GM18507 (cell line): ENCODE results near the gene THRAP3.
"Not testable (repeated sequence)": the region's sequence is repeated elsewhere in the genome, so short reads cannot be mapped to it uniquely, and the experiment has no call there.

Experiments used
- DNase-seq: peaks from one replicate; pipeline ENCODE4 v3.0.0; 2011; ENCODE audit warnings: low read depth; ENCODE audit not compliant: insufficient read length; ENCODE audit errors: extremely low spot score
- FAIRE-seq: peaks from 2 replicates; lab custom pipeline; 2011; peaks lifted over from hg19 to GRCh38; lab: Jason Lieb, UNC

Gene THRAP3

DNA sequence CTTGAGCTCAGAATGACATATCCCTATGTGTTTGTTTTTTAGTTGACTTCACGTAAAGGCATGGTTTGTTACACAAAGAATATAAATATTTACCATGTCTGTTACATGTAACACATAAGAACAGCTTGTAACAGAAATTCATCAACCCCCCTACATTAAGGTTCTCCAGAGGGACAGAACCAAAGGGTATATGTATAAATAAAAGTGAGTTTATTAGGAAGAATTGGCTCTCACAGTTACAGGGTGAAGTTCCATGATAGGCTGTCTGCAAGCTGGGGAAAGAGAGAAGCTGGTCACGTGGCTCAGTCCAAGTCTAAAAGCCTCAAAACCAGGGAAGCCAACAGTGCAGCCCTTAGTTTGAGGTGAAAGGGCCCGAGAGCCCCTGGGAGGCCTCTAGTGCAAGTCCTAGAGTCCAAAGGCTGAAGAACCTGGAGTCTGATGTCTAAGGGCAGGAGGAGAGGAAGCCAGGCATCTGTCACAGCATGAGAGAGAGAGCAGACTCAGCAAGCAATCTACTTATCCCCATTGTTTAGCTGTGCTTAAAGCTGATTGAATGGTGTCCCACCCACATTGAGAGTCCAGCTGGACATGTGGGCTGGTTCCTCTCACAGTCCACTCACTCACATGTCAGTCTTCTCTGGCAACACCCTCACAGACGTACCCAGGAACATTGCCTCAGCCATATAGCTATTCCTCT lies 15.8 kb downstream of the THRAP3 start:
- FAIRE-seq (no peak), DNase-seq (no peak)

DNA sequence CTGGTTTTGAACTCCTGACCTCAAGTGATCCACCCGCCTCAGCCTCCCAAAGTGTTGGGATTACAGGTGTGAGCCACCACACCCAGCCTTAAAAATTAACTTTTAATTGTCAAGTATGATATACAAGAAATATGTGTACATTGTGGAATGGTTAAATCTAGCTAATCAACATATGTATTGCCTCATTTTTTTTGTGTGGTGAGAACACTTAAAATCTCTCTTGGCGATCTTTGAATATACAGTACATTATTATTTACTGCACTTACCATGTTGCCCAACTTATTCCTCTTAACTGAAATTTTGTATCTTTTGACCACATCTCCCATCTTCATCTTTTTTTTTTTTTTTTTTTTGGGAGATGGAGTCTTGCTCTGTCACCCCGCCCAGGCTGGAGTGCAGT lies 23.3 kb downstream of the THRAP3 start:
- FAIRE-seq, result no peak
- no peak for DNase-seq

DNA sequence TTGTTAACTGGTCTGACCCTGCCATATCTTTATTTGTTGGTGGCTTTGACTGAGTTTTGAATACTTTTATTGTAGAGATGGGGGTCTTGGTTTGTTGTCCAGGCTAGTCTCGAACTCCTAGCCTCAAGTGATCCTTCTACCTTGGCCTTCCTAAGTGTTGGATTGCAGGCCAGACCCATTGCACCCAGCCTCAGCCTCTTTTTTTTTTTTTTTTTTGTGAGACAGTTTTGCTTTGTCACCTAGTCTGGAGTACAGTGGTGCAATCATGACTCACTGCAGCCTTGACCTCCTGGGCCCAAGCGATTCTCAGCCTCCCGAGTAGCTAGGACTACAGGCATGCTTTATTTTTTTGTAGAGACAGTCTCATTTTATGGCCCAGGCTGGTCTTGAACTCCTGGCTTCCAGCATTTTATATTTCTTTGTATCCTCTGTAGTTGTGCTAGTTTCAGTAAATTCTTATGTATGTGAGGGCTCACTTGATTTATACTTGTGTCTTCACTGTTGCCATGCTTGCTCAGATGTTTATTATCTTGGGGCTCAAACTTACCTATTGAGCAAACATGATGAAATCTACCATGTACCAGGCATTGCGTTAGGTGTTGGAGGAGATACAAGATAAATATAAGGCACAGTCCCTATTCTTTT lies 24.1 kb downstream of the THRAP3 start:
- FAIRE-seq (no peak), DNase-seq (no peak)

DNA sequence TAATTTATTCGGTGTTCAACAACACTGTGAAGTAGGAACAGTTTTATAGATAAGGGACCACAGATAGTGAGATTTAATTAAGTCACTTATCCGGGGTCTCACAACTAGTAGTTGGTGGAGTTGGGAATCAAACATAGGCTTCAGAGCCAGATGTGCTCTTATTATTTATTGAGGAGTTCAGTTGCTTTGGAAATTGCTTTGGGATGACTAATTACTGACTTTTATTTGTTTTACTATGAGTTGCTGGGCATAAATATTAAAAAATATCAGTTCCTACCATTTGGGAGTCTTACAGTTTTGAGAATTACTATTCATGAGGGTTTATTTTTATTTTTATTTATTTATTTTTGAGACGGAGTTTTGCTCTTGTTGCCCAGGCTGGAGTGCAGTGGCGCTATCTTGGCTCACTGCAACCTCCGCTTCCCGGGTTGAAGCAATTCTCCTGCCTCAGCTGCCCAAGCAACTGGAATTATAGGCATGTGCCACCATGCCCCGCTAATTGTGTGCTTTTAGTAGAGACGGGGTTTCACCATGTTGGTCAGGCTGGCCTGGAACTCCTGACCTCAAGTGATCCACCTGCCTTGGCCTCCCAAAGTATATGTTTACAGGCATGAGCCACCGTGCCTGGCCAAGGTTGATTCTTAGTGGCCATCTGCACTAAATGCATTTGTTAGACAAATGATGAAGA lies 27.7 kb downstream of the THRAP3 start:
- DNase-seq (no peak), FAIRE-seq (no peak)

DNA sequence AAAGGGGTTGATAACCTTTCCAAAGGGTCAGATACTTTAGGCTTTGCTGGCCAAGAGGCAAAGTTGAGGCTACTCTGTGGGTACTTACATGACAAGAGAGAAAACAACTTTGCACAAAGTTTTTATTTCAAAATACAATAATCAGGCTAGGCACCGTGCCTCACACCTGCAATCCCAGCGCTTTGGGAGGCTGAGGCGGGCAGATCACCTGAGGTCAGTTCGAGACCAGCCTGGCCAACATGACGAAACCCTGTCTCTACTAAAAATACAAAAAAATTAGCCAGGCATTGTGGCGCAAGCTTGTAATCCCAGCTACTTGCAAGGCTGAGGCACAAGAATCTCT lies 28.2 kb downstream of the THRAP3 start:
- not testable (repeated sequence) for DNase-seq, FAIRE-seq

DNA sequence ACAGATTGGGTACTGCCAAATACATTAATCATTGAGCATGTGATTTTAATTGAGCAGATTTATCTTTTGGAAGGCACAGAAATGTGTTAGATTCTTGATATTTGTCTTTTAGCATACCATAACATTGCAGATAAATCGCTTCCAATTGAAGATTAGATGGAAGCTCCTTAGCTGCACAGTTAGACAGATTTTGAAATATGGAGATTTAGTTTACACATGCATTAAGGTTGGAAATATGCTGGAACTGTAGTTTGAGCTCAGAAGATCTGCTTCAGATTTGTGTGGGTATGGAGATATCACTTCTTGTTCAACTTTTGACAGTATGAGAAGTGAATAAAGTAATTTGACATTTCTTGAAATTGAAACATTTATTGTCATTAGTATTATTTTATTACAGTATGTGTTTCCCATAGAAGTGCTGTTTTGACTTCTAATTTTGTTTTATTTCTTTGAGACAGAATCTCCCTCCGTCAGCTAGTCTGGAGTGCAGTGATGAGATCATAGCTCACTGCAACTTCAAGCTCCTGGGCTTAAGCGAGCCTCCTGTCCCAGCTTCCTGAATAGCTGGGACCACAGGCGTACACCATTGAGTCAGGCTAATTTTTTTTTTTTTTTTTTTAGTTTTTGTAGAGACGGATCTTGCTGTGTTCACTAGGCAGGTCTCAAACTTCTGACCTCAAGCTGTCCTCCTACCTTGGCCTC lies 29.1 kb downstream of the THRAP3 start:
- FAIRE-seq, result no peak

DNA sequence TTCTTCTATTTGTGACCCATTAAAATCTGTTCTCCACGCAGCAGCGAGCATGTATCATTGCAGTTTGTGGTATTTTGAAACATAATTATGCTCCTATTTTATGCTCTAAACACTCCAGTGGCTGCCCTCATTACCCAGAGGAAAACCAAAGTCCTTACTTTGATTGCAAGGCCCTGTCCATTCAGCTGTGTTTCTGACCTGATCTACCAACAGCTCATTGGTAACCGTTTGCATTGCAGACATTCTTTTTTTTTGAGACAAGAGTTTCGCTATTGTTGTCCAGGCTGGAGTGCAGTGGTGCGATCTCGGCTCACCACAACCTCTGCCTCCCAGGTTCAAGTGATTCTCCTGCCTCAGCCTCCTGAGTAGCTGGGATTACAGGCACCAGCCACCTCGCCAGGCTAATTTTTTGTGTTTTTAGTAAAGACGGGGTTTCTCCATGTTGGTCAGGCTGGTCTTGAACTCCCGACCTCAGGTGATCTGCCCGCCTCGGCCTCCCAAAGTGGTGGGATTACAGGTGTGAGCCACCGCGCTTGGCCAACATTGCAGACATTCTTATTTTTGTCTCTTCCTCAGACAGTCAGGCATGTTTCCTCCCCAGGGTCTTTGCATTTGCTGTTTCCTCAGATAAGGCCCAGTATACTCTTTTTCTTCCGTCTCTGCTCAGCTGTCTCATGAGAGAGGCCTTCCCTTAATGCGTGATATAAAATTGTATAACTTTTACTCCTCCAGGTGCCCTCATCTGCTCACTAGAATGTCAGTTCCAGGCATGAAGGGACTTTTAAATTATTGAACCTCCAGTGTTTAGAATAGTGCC lies 32.5 kb downstream of the THRAP3 start:
- no peak for DNase-seq
- FAIRE-seq, result no peak

More for the DNA sequence above, 29.1 kb downstream of the THRAP3 start:
- DNase-seq, result no peak

DNA sequence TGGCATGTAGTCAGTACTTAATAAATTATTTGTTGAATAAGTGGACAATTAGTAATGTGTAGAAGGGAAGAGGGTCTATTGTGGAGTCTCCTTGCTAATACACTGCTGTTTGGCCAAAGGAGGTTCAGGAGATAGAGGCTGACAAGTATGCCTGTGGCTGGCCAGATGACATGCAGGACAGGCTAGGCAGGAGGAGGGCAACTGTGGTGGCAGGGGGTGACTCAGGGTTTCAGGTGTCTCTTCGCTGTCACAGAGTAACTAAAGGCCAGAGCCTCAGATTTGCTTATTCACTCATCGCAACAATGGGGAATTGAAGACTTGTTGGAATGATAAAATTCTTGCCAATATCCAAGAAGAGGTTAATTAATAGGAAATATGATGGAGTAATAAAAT lies 33.1 kb downstream of the THRAP3 start:
- no peak for FAIRE-seq
- no peak for DNase-seq

DNA sequence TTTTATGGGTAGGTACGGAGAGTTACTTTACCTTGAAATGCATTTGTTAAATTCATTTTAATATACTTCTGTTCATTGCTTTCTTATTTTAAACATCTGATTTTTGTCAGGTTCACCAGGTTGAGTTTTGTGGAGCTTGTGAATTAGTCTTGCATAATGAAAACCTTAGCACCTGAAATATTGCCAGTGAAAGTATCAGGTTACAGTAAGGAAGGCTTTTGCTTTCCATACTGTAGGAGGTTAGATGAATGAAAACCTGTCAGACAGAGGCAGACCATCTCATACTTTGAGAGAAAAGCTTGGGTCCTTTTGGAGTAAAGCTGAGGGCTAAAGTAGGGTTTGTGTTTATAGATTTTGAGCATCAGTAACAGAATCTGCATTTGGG lies 34.7 kb downstream of the THRAP3 start:
- no peak for FAIRE-seq
- DNase-seq, result no peak

DNA sequence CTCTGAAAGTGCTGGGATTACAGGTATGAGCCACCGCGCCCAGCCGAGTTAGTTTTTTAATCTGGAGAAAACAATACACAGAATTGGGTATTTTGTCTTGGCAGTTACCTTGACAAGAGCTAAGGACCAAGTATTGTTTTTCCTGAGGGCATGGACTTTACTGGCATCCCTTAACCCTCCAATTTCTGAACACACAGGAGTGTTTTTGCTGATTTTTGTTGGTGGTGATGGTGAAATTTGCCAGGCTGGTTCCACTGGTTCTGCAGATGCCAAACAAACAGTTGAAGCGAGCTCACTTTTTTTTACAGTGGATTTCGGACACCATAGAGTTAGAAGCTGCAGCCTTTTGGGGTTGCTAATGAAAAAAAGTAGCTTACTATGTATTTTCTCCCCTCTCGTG lies 44.7 kb downstream of the THRAP3 start:
- FAIRE-seq, result no peak

DNA sequence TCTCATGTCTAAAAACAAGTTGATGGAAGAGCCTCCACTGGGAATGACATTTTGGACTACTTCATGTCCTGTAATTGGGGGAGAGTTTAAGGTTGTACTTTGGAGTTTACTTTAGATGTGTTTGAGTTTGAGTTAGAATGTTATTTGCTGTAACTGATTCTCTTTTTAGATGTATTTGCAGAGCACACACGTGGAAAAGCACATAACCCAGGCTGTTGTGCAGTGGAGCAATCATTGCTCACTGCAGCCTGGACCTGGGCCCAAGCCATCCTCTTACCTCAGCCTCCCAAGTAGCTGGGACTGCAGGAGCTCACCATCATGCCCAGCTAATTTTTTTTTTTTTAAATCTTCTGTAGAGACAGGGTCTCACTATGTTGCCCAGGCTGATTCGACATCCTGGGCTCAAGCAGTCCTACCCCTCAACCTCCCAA lies 45.2 kb downstream of the THRAP3 start:
- no peak for DNase-seq
- no peak for FAIRE-seq

More for the DNA sequence above, 44.7 kb downstream of the THRAP3 start:
- no peak for DNase-seq

DNA sequence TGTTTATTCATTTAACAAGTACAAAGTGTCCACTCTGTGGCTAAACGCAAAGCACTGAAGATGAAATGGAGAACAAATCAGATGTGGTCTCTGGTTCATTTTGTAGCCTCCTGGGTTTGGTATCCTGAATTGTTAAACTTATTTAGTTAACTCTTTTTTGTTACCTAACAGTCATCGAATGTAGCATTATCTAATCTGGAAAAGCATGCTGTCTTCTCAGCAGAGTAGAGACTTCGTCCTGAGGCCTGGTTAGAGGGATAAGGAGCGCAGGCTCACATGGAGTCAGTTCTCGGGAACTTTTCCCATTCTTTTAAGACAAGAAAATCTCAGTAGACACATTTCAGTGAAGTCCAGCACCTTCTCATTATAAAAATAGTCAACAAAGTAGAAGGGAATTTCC lies 48.8 kb downstream of the THRAP3 start:
- no peak for DNase-seq
- no peak for FAIRE-seq

DNA sequence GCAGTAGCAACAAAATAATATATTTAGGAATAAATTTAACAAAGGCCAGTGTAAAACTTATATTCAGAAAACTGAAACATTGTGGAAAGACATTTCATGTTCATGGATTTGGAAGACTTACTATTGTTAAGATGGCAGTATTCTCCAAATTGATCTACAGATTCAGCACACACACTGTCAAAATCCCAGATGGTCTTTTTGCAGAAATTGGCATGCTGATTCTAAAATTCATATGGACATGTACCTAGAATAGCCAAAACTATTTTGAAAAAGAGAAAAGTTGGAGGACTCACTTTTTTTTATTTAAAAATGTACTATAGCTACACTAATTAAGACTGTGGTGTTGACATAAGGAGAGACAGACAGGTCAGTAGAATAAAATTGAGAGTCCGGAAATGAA lies 50.0 kb downstream of the THRAP3 start:
- DNase-seq, result no peak

DNA sequence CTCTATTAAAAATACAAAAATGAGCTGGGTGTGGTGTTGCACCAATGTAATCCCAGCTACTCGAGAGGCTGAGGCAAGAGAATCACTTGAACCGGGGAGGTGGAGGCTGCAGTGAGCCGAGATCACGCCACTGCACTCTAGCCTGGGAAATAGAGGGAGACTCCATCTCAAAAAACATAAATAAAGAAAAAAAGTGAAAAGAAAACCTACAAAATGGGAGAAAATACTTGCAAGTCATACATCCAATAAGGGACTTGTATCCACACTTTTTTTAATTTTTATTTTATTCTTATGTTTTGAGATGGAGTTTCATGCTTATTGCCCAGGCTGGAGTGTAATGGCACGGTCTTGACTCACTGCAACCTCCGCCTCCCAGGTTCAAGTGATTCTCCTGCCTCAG lies 52.4 kb downstream of the THRAP3 start:
- FAIRE-seq (no peak), DNase-seq (no peak)

More for the DNA sequence above, 50.0 kb downstream of the THRAP3 start:
- FAIRE-seq, result no peak

DNA sequence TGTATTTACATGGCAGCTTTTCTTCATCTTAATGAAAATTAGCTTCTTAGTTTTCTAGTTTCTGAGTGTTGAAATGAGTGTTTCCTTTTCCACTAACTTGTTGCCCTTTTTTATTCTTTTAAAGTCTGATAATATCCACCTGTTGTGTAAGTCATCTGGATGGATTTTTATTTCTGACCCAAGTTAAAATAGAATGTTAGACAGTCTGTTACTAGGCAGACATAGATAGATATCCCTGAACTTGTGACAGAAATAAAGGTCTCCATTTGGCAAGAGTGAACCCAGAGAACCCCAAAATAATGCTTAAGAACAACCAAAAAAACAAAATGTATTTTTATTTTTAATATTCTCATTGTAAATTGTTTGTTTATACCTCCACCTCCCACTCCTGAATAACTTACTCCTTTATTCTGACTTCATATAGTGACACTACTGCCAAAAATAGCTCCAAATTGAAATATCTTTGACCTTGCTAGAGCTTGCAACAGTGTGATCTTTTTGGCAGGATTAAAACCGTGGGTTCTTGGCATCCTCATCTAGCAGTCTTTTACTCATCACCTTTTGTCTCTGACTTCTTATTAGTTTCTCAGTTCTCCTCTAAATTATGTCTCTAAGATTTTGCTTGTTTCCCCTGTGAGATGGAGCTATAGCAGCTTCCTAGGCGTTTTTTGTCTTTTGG lies 55.0 kb downstream of the THRAP3 start:
- DNase-seq (no peak), FAIRE-seq (no peak)

DNA sequence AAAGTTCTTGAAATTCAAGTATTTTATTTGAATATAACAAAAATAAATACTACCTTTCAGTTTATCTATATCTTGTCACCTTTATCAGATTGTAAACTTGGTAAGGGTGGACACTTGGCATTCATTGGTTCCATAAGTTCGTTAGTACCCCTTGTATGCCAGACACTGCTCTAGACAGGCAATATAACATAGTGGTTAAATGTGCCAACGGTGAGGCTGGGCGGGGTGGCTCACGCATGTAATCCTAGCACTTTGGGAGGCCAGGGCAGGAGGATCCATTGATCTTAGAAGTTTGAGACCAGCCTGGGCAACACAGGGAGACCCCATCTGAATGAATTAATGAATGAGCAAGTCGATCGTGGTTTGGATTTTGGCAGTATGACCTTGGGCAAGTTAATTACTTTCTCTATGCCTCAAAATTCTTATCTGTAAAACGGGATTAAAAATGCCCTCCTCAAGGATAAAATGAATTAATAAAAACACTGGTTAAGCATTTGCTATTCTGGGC lies 55.6 kb downstream of the THRAP3 start:
- DNase-seq (no peak), FAIRE-seq (no peak)

DNA sequence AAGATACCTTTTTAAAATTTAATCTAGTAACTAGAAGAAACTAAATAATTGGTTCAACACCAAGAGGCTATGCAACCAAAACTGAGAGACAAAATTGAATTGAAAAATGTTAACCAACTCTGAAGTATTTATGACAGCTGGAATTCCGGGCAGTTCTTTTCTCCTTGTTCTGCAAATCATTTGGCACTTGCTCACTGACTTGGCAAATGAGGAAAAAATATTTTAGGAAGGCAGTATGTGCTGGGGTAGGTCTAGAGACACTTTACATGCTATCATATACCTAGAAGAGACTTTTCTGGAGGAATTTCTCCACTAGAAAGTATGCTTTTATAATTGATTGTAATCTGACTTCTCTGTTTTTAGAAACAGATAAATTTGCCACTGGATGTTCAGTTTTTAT lies 59.8 kb downstream of the THRAP3 start:
- FAIRE-seq (no peak), DNase-seq (no peak)

DNA sequence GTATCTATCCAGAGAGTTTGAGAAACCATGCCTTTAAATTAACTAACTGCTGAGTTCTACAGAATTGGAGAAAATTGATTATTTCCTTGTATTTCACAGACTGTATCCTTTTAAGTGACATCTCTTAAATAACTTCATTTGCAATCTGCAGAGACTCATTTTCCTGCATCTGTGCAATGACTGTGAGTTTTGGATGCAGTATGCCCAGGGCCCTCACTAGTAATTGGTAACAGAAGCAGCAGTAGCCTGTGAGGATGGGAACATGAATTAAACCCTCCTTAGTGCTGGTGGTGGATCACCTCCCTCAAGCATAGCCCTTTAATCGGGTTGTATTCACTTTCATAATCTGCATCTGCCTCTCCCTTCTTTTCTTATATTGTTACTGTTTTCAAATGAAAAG lies 60.3 kb downstream of the THRAP3 start:
- FAIRE-seq, result no peak
- DNase-seq, result no peak
